ENCODE results near the gene ARL15.

Gene ARL15

GRCh38 chr5:54288568-54289217 is 21.7 kb downstream of the ARL15 start:
- 100% methylated on average over 2 of the region's 5 CpGs for WGBS (ENCODE audit: insufficient coverage)
- H3K27me3 ChIP-seq (replicated peaks in 2 of 5; ENCODE audit: control insufficient read depth in 4 of 5, insufficient read depth in 5 of 5, low read length in 4 of 5) = no peaks in the 10 kb centered on the region
- ChIA-PET POLR2A (no interaction called here), CTCF (interaction anchor here (1.3 kb wide), 1 partner anchor 26 kb away, joined by 3 read pairs; no protein-coding TSS in a partner anchor)
- no peak overlapping the region for H3K4me3 ChIP-seq (ENCODE audit: control insufficient read depth in 1 of 7, extremely low read depth in 1 of 7, insufficient read depth in 4 of 7, low read depth in 2 of 7, low read length in 6 of 7)
- peaks cover 0 to 8% (median 3%) of the 10 kb centered on the region in 5 experiments for H3K9me3 ChIP-seq (ENCODE audit: control extremely low read depth in 1 of 5, control insufficient read depth in 4 of 5, insufficient read depth in 2 of 5, low read depth in 1 of 5, low read length in 4 of 5)
- no peak for DNase-seq
- H3K36me3 ChIP-seq (ENCODE audit: control insufficient read depth in 4 of 4, insufficient read depth in 4 of 4, low read length in 3 of 4) = no peaks in the 10 kb centered on the region
- H3K4me1 ChIP-seq (ENCODE audit: control extremely low read depth in 1 of 4, control insufficient read depth in 4 of 4, insufficient read depth in 4 of 4, low read length in 3 of 4) = no peaks in the 10 kb centered on the region
- no peak overlapping the region for H3K27ac ChIP-seq (ENCODE audit: insufficient read depth in 1 of 2, low read depth in 1 of 2, low read length in 2 of 2, poor library complexity in 1 of 2, severe bottlenecking in 2 of 2)

- peaks cover 0 to 8% (median 3%) of the 10 kb centered on the region in 5 experiments for H3K9me3 ChIP-seq (ENCODE audit: control extremely low read depth in 1 of 5, control insufficient read depth in 4 of 5, insufficient read depth in 2 of 5, low read depth in 1 of 5, low read length in 4 of 5)
- ChIA-PET CTCF (interaction anchor here (0.8 kb wide), 1 partner anchor 175 kb away, joined by 4 read pairs; no protein-coding TSS in a partner anchor), POLR2A (no interaction called here)
- no peak overlapping the region for H3K27ac ChIP-seq (ENCODE audit: insufficient read depth in 1 of 2, low read depth in 1 of 2, low read length in 2 of 2, poor library complexity in 1 of 2, severe bottlenecking in 2 of 2)
- H3K27me3 ChIP-seq (replicated peaks in 2 of 5; ENCODE audit: control insufficient read depth in 4 of 5, insufficient read depth in 5 of 5, low read length in 4 of 5) = no peaks in the 10 kb centered on the region
- DNase-seq = no peak
- H3K4me1 ChIP-seq (ENCODE audit: control extremely low read depth in 1 of 4, control insufficient read depth in 4 of 4, insufficient read depth in 4 of 4, low read length in 3 of 4) = no peaks in the 10 kb centered on the region
- H3K36me3 ChIP-seq (ENCODE audit: control insufficient read depth in 4 of 4, insufficient read depth in 4 of 4, low read length in 3 of 4) = no peaks in the 10 kb centered on the region
- no peak overlapping the region for H3K4me3 ChIP-seq (ENCODE audit: control insufficient read depth in 1 of 7, extremely low read depth in 1 of 7, insufficient read depth in 4 of 7, low read depth in 2 of 7, low read length in 6 of 7)
- WGBS (ENCODE audit: insufficient coverage) = over 99% methylated on average over 10 of the region's 10 CpGs
Observed at GRCh38 chr5:54285686-54286085, 24.7 kb downstream of the ARL15 start.

GRCh38 chr5:54284586-54284985 is 25.8 kb downstream of the ARL15 start:
- POLR2A ChIA-PET = interaction anchor here (0.6 kb wide), 1 partner anchor 492 kb away, joined by 5 read pairs; no protein-coding TSS in a partner anchor
- WGBS (ENCODE audit: insufficient coverage) = 100% methylated on average over 1 of the region's 2 CpGs
- Histone ChIP-seq H3K9me3 (ENCODE audit: control extremely low read depth in 1 of 5, control insufficient read depth in 4 of 5, insufficient read depth in 2 of 5, low read depth in 1 of 5, low read length in 4 of 5) (peaks cover 3 to 15% (median 5%) of the 10 kb centered on the region in 5 experiments), H3K36me3 (ENCODE audit: control insufficient read depth in 4 of 4, insufficient read depth in 4 of 4, low read length in 3 of 4) (peaks cover 0 to 5% (median 4%) of the 10 kb centered on the region in 4 experiments), H3K4me3 (ENCODE audit: control insufficient read depth in 1 of 7, extremely low read depth in 1 of 7, insufficient read depth in 4 of 7, low read depth in 2 of 7, low read length in 6 of 7) (no peak overlapping the region), H3K27ac (ENCODE audit: insufficient read depth in 1 of 2, low read depth in 1 of 2, low read length in 2 of 2, poor library complexity in 1 of 2, severe bottlenecking in 2 of 2) (no peak overlapping the region), H3K27me3 (replicated peaks in 2 of 5; ENCODE audit: control insufficient read depth in 4 of 5, insufficient read depth in 5 of 5, low read length in 4 of 5) (no peaks in the 10 kb centered on the region), H3K4me1 (ENCODE audit: control extremely low read depth in 1 of 4, control insufficient read depth in 4 of 4, insufficient read depth in 4 of 4, low read length in 3 of 4) (no peaks in the 10 kb centered on the region)
- no peak for DNase-seq
- CTCF ChIA-PET = interaction anchor here (1.0 kb wide), 1 partner anchor 9 kb away, joined by 3 read pairs; no protein-coding TSS in a partner anchor

GRCh38 chr5:54282876-54283275 is 27.5 kb downstream of the ARL15 start:
- DNase-seq = no peak
- ChIA-PET CTCF (no interaction called here), POLR2A (no interaction called here)
- Histone ChIP-seq H3K4me1 (ENCODE audit: control extremely low read depth in 1 of 4, control insufficient read depth in 4 of 4, insufficient read depth in 4 of 4, low read length in 3 of 4) (no peaks in the 10 kb centered on the region), H3K9me3 (ENCODE audit: control extremely low read depth in 1 of 5, control insufficient read depth in 4 of 5, insufficient read depth in 2 of 5, low read depth in 1 of 5, low read length in 4 of 5) (peaks cover 0 to 11% (median 3%) of the 10 kb centered on the region in 5 experiments), H3K4me3 (ENCODE audit: control insufficient read depth in 1 of 7, extremely low read depth in 1 of 7, insufficient read depth in 4 of 7, low read depth in 2 of 7, low read length in 6 of 7) (no peak overlapping the region), H3K27ac (ENCODE audit: insufficient read depth in 1 of 2, low read depth in 1 of 2, low read length in 2 of 2, poor library complexity in 1 of 2, severe bottlenecking in 2 of 2) (no peak overlapping the region), H3K36me3 (ENCODE audit: control insufficient read depth in 4 of 4, insufficient read depth in 4 of 4, low read length in 3 of 4) (peaks cover 0 to 9% (median 4%) of the 10 kb centered on the region in 4 experiments), H3K27me3 (replicated peaks in 2 of 5; ENCODE audit: control insufficient read depth in 4 of 5, insufficient read depth in 5 of 5, low read length in 4 of 5) (no peaks in the 10 kb centered on the region)
- 100% methylated on average over 1 of the region's 3 CpGs for WGBS (ENCODE audit: insufficient coverage)

GRCh38 chr5:54281960-54282692 is 28.2 kb downstream of the ARL15 start:
- Histone ChIP-seq H3K4me1 (ENCODE audit: control extremely low read depth in 1 of 4, control insufficient read depth in 4 of 4, insufficient read depth in 4 of 4, low read length in 3 of 4) (no peaks in the 10 kb centered on the region), H3K36me3 (ENCODE audit: control insufficient read depth in 4 of 4, insufficient read depth in 4 of 4, low read length in 3 of 4) (peaks cover 0 to 9% (median 4%) of the 10 kb centered on the region in 4 experiments), H3K9me3 (ENCODE audit: control extremely low read depth in 1 of 5, control insufficient read depth in 4 of 5, insufficient read depth in 2 of 5, low read depth in 1 of 5, low read length in 4 of 5) (peaks cover 0 to 11% (median 3%) of the 10 kb centered on the region in 5 experiments), H3K27ac (ENCODE audit: insufficient read depth in 1 of 2, low read depth in 1 of 2, low read length in 2 of 2, poor library complexity in 1 of 2, severe bottlenecking in 2 of 2) (no peak overlapping the region), H3K4me3 (ENCODE audit: control insufficient read depth in 1 of 7, extremely low read depth in 1 of 7, insufficient read depth in 4 of 7, low read depth in 2 of 7, low read length in 6 of 7) (no peak overlapping the region), H3K27me3 (replicated peaks in 2 of 5; ENCODE audit: control insufficient read depth in 4 of 5, insufficient read depth in 5 of 5, low read length in 4 of 5) (no peaks in the 10 kb centered on the region)
- CTCF ChIA-PET = no interaction called here
- POLR2A ChIA-PET = no interaction called here
- WGBS (ENCODE audit: insufficient coverage) = no CpG with 5 or more reads among the region's 3 CpGs
- no peak for DNase-seq

GRCh38 chr5:54279960-54280359 is 30.4 kb downstream of the ARL15 start:
- WGBS (ENCODE audit: insufficient coverage) = 100% methylated on average over 2 of the region's 3 CpGs
- POLR2A ChIA-PET = no interaction called here
- H3K4me3 ChIP-seq (ENCODE audit: control insufficient read depth in 1 of 7, extremely low read depth in 1 of 7, insufficient read depth in 4 of 7, low read depth in 2 of 7, low read length in 6 of 7) = no peak overlapping the region
- peaks cover 0 to 9% (median 4%) of the 10 kb centered on the region in 4 experiments for H3K36me3 ChIP-seq (ENCODE audit: control insufficient read depth in 4 of 4, insufficient read depth in 4 of 4, low read length in 3 of 4)
- no peak overlapping the region for H3K27ac ChIP-seq (ENCODE audit: insufficient read depth in 1 of 2, low read depth in 1 of 2, low read length in 2 of 2, poor library complexity in 1 of 2, severe bottlenecking in 2 of 2)
- H3K4me1 ChIP-seq (ENCODE audit: control extremely low read depth in 1 of 4, control insufficient read depth in 4 of 4, insufficient read depth in 4 of 4, low read length in 3 of 4) = no peaks in the 10 kb centered on the region
- peaks cover 0 to 11% (median 2%) of the 10 kb centered on the region in 5 experiments for H3K9me3 ChIP-seq (ENCODE audit: control extremely low read depth in 1 of 5, control insufficient read depth in 4 of 5, insufficient read depth in 2 of 5, low read depth in 1 of 5, low read length in 4 of 5)
- CTCF ChIA-PET = no interaction called here
- no peak for DNase-seq
- no peaks in the 10 kb centered on the region for H3K27me3 ChIP-seq (replicated peaks in 2 of 5; ENCODE audit: control insufficient read depth in 4 of 5, insufficient read depth in 5 of 5, low read length in 4 of 5)
